Measurements from ENCODE around the gene PRICKLE4. TPM values are rescaled to one million over a fixed set of nuclear protein-coding genes. Genes with fewer than 3 reads are reported as not detected.

PRICKLE4 gene
- total and polyA plus RNA-seq, 2 experiments from 2014 or later = 0.48 to 0.66 TPM

DNA sequence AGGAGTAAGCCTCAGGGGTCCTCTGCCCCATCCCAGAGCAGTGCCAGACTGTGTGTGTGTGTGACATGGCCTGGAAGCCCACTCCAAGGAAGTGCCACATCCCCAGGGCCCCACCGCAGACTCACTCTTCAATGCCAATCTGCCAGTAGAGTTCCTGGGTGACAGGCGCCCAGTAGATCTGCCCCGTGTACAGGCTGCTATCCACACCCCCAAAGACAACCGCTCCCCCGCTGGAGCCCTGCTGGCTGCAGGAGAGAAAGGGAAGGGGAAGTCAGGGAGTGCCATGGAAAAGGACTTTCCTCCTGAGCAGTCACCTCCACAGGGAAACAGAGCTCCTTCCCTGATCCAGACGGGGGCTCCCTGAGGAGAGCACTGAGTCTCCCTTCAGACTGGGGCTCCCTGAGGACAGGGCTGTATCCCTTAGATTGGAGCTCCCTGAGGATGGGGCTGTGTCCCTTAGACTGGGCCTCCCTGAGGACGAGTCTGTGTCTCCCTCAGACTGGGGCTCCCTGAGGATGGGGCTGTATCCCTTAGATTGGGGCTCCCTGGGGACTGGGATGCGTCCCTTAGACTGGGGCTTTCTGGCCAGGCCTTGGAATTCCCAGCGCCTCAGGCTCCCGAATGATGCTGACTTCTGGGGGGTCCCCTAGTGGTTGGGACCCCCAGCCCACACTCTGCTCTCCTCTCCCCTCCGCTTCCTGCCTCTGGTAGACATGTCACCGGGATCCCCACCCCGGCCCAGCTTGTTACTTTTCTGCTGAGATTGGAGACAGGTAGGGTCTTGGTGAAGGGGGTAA lies 40.0 kb upstream of the PRICKLE4 start (continued):
- TF ChIP-seq, protein P1, sequence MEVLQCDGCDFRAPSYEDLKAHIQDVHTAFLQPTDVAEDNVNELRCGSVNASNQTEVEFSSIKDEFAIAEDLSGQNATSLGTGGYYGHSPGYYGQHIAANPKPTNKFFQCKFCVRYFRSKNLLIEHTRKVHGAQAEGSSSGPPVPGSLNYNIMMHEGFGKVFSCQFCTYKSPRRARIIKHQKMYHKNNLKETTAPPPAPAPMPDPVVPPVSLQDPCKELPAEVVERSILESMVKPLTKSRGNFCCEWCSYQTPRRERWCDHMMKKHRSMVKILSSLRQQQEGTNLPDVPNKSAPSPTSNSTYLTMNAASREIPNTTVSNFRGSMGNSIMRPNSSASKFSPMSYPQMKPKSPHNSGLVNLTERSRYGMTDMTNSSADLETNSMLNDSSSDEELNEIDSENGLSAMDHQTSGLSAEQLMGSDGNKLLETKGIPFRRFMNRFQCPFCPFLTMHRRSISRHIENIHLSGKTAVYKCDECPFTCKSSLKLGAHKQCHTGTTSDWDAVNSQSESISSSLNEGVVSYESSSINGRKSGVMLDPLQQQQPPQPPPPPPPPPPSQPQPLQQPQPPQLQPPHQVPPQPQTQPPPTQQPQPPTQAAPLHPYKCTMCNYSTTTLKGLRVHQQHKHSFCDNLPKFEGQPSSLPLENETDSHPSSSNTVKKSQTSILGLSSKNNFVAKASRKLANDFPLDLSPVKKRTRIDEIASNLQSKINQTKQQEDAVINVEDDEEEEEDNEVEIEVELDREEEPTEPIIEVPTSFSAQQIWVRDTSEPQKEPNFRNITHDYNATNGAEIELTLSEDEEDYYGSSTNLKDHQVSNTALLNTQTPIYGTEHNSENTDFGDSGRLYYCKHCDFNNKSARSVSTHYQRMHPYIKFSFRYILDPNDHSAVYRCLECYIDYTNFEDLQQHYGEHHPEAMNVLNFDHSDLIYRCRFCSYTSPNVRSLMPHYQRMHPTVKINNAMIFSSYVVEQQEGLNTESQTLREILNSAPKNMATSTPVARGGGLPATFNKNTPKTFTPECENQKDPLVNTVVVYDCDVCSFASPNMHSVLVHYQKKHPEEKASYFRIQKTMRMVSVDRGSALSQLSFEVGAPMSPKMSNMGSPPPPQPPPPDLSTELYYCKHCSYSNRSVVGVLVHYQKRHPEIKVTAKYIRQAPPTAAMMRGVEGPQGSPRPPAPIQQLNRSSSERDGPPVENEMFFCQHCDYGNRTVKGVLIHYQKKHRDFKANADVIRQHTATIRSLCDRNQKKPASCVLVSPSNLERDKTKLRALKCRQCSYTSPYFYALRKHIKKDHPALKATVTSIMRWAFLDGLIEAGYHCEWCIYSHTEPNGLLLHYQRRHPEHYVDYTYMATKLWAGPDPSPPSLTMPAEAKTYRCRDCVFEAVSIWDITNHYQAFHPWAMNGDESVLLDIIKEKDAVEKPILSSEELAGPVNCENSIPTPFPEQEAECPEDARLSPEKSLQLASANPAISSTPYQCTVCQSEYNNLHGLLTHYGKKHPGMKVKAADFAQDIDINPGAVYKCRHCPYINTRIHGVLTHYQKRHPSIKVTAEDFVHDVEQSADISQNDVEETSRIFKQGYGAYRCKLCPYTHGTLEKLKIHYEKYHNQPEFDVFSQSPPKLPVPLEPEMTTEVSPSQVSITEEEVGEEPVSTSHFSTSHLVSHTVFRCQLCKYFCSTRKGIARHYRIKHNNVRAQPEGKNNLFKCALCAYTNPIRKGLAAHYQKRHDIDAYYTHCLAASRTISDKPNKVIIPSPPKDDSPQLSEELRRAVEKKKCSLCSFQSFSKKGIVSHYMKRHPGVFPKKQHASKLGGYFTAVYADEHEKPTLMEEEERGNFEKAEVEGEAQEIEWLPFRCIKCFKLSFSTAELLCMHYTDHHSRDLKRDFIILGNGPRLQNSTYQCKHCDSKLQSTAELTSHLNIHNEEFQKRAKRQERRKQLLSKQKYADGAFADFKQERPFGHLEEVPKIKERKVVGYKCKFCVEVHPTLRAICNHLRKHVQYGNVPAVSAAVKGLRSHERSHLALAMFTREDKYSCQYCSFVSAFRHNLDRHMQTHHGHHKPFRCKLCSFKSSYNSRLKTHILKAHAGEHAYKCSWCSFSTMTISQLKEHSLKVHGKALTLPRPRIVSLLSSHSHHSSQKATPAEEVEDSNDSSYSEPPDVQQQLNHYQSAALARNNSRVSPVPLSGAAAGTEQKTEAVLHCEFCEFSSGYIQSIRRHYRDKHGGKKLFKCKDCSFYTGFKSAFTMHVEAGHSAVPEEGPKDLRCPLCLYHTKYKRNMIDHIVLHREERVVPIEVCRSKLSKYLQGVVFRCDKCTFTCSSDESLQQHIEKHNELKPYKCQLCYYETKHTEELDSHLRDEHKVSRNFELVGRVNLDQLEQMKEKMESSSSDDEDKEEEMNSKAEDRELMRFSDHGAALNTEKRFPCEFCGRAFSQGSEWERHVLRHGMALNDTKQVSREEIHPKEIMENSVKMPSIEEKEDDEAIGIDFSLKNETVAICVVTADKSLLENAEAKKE (CRISPR knock-in tag; IDR thresholded peaks at IDR 0.05) = no peak
- TF ChIP-seq EZH2phosphoT487 (IDR thresholded peaks at IDR 0.05; ENCODE audit: unreplicated experiment) (no peak), CREB1 (CRISPR knock-in tag; IDR thresholded peaks at IDR 0.05; ENCODE audit: low read depth) (no peak), STAT1 (IDR thresholded peaks at IDR 0.05; ENCODE audit: unreplicated experiment) (no peak), POLR2AphosphoS5 (IDR thresholded peaks at IDR 0.05; ENCODE audit: low read depth) (no peak), ZNF331 (CRISPR knock-in tag; IDR thresholded peaks at IDR 0.05; ENCODE audit: low read depth) (no peak), EZH2 (IDR thresholded peaks at IDR 0.05; ENCODE audit: low read depth, unreplicated experiment) (no peak)
- TF ChIP-seq, protein P2, sequence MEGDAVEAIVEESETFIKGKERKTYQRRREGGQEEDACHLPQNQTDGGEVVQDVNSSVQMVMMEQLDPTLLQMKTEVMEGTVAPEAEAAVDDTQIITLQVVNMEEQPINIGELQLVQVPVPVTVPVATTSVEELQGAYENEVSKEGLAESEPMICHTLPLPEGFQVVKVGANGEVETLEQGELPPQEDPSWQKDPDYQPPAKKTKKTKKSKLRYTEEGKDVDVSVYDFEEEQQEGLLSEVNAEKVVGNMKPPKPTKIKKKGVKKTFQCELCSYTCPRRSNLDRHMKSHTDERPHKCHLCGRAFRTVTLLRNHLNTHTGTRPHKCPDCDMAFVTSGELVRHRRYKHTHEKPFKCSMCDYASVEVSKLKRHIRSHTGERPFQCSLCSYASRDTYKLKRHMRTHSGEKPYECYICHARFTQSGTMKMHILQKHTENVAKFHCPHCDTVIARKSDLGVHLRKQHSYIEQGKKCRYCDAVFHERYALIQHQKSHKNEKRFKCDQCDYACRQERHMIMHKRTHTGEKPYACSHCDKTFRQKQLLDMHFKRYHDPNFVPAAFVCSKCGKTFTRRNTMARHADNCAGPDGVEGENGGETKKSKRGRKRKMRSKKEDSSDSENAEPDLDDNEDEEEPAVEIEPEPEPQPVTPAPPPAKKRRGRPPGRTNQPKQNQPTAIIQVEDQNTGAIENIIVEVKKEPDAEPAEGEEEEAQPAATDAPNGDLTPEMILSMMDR (conservative IDR thresholded peaks at IDR 0.05; ENCODE audit: low read depth in 2 of 2) = no peak
- TF ChIP-seq, protein P3, sequence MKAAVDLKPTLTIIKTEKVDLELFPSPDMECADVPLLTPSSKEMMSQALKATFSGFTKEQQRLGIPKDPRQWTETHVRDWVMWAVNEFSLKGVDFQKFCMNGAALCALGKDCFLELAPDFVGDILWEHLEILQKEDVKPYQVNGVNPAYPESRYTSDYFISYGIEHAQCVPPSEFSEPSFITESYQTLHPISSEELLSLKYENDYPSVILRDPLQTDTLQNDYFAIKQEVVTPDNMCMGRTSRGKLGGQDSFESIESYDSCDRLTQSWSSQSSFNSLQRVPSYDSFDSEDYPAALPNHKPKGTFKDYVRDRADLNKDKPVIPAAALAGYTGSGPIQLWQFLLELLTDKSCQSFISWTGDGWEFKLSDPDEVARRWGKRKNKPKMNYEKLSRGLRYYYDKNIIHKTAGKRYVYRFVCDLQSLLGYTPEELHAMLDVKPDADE (IDR thresholded peaks at IDR 0.05) = no peak

Data from GM23338 (cell line).